Calu3 (cell line): ENCODE measurements around the gene ALK. TPM values are rescaled to one million over a fixed set of nuclear protein-coding genes. Genes with fewer than 3 reads are reported as not detected.

Experiments
- BruUV-seq: library from RNA; stranded (reverse); fragments of 400-500 nt; replicated peaks from 2 replicates; lab custom pipeline; 2021; lab: Mats Ljungman, UMichigan
- CTCF ChIA-PET: fragments of 300-600 bp; sonication (Branson Sonifier 250); formaldehyde crosslinking; loops from one replicate; lab custom pipeline; 2022; ENCODE audit warnings: antibody characterized with exemption; lab: Charles Lee
- DNase-seq: peaks from one replicate; pipeline ENCODE4 v3.0.0; 2022
- H3K27ac Mint-ChIP-seq: one replicate; pipeline ENCODE4 v1.8.0; 2022; ENCODE audit warnings: mixed read lengths; ENCODE audit not compliant: unreplicated experiment
- H3K27me3 Mint-ChIP-seq: one replicate; pipeline ENCODE4 v1.8.0; 2022; ENCODE audit warnings: mixed read lengths; ENCODE audit not compliant: unreplicated experiment
- H3K36me3 Mint-ChIP-seq: one replicate; pipeline ENCODE4 v1.8.0; 2022; ENCODE audit warnings: mild to moderate bottlenecking, moderate library complexity, mixed read lengths; ENCODE audit not compliant: insufficient read depth, unreplicated experiment
- H3K4me1 Mint-ChIP-seq: one replicate; pipeline ENCODE4 v1.8.0; 2022; ENCODE audit warnings: mild to moderate bottlenecking, low read depth, mixed read lengths; ENCODE audit not compliant: unreplicated experiment
- H3K4me3 Mint-ChIP-seq: one replicate; pipeline ENCODE4 v1.8.0; 2022; ENCODE audit warnings: mild to moderate bottlenecking, low read depth, moderate library complexity, mixed read lengths; ENCODE audit not compliant: unreplicated experiment
- H3K9me3 Mint-ChIP-seq: one replicate; pipeline ENCODE4 v1.8.0; 2022; ENCODE audit warnings: low read depth, mixed read lengths; ENCODE audit not compliant: unreplicated experiment
- CTCF ChIP-seq: fragments of 200-600 bp; IDR thresholded peaks from one replicate; pipeline ENCODE4 v1.8.0; 2022; ENCODE audit warnings: antibody characterized with exemption; ENCODE audit not compliant: unreplicated experiment
- intact Hi-C: fragments of 100-400 bp; cut with micrococcal nuclease; formaldehyde crosslinking; loops from one replicate; pipeline ENCODE4 v1.10.0; 2022; ENCODE audit not compliant: unreplicated experiment
- total RNA-seq: library from RNA; stranded (reverse); gene quantifications from 2 replicates; pipeline ENCODE4 v1.2.3, GENCODE V29; 2022

ALK gene
- total RNA-seq, 1 experiment from 2014 or later: not detected

- DNase-seq: no peak
- intact Hi-C loops: no loop called here
- CTCF ChIA-PET: no interaction called here
- no peak for TF ChIP-seq CTCF
- Mint-ChIP-seq H3K27me3 (peaks cover 24% of the 10 kb centered on the region), H3K4me1 (peaks cover 14% of the 10 kb centered on the region), H3K27ac (no peak overlapping the region), H3K36me3 (no peaks in the 10 kb centered on the region), H3K4me3 (no peak overlapping the region), H3K9me3 (peaks cover 4% of the 10 kb centered on the region)
- no TSS peak for BruUV-seq
Observed at GRCh38 chr2:29263886-29264285, 657.5 kb downstream of the ALK start.

GRCh38 chr2:29262681-29263260 lies 658.6 kb downstream of the ALK start:
- no peak overlapping the region for H3K27ac Mint-ChIP-seq
- intact Hi-C loops: no loop called here
- peaks cover 13% of the 10 kb centered on the region for H3K27me3 Mint-ChIP-seq
- no TSS peak for BruUV-seq
- no peak for TF ChIP-seq CTCF
- H3K4me1 Mint-ChIP-seq: peaks cover 14% of the 10 kb centered on the region
- no peaks in the 10 kb centered on the region for H3K36me3 Mint-ChIP-seq
- peaks cover 4% of the 10 kb centered on the region for H3K9me3 Mint-ChIP-seq
- no peak for DNase-seq
- CTCF ChIA-PET: no interaction called here
- no peak overlapping the region for H3K4me3 Mint-ChIP-seq

DNA sequence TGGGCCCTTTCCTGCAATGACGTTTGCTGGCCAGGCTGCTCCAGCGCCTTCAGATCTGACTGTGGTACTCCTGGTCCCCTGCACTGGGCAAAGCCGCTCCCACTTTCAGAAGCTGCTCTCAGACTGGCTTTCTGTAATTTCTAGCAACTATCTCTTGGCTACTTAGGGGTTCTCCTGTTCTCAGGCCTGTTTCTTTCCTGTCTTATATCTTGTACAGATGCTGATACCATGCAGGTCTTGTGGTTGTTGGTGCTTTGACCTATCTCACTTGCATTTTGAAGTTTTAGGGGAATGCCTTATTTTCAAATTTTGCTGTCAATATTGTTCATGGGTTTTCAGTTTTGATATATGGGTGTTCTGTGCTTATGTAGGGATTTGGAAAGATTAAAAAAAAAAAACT lies 660.4 kb downstream of the ALK start:
- CTCF ChIA-PET: no interaction called here
- peaks cover 14% of the 10 kb centered on the region for H3K4me1 Mint-ChIP-seq

GRCh38 chr2:29260142-29260772 lies 661.1 kb downstream of the ALK start:
- Mint-ChIP-seq H3K9me3 (peaks cover 4% of the 10 kb centered on the region), H3K36me3 (no peaks in the 10 kb centered on the region), H3K27ac (no peak overlapping the region), H3K4me1 (peaks cover 14% of the 10 kb centered on the region), H3K4me3 (no peak overlapping the region), H3K27me3 (peaks cover 25% of the 10 kb centered on the region)
- intact Hi-C loops: no loop called here
- CTCF ChIA-PET: interaction anchor here (0.7 kb wide), 1 partner anchor 1317 kb away, joined by 4 read pairs; no protein-coding TSS in a partner anchor
- BruUV-seq: no TSS peak
- no peak for TF ChIP-seq CTCF
- DNase-seq: no peak

More for the DNA sequence above, 660.4 kb downstream of the ALK start:
- intact Hi-C loops: no loop called here
- peaks cover 18% of the 10 kb centered on the region for H3K27me3 Mint-ChIP-seq
- H3K27ac Mint-ChIP-seq: no peak overlapping the region
- DNase-seq: no peak
- no peak for TF ChIP-seq CTCF
- H3K36me3 Mint-ChIP-seq: no peaks in the 10 kb centered on the region
- peaks cover 4% of the 10 kb centered on the region for H3K9me3 Mint-ChIP-seq
- BruUV-seq: no TSS peak
- no peak overlapping the region for H3K4me3 Mint-ChIP-seq
